T47D (cell line): ENCODE results near the gene PAH.
A peak's percentile ranks its signal among the peaks of the same experiment; 100 is the strongest.

ENCODE experiments used
- DNase-seq, 2 experiments: peaks; one replicate each; pipeline versions ENCODE4 v3.0.0 to v3.0.0-alpha.2; 2011 to 2012; ENCODE audit warnings: low read depth in 1 of 2, low spot score in 1 of 2
- JUND ChIP-seq: IDR thresholded peaks from 2 replicates; pipeline ENCODE4 v1.6.1; 2012; ENCODE audit warnings: low read depth
- in situ Hi-C: cut with HindIII; loops from 2 replicates; pipeline ENCODE4 v1.10.0; 2016; ENCODE audit warnings: low sequenced_read_pairs, low pct_unique_long_range_greater_than_20kb

The PAH gene

GRCh38 chr12:102957339-102958050 is 40.5 kb upstream of the PAH start, which contains the start of gene ASCL1:
Gene ASCL1, plus strand, starts transcription at chr12:102957674. Its CDS starts 571 bp downstream, at chr12:102958245.
- no peak for TF ChIP-seq JUND
- DNase-seq, result peak in 1 of 2 experiments; percentile 30
- in situ Hi-C loops, result no loop called here

- no peak for DNase-seq
- in situ Hi-C loops, result no loop called here
- TF ChIP-seq JUND, result no peak
These were observed 39.8 kb upstream of the PAH start for GRCh38 chr12:102956738-102957327.

- no peak for DNase-seq
- in situ Hi-C loops, result no loop called here
- TF ChIP-seq JUND, result no peak
These were observed 39.1 kb upstream of the PAH start for GRCh38 chr12:102955926-102956737.

GRCh38 chr12:102954134-102954533 is 37.1 kb upstream of the PAH start:
- in situ Hi-C loops, result no loop called here
- no peak for DNase-seq
- no peak for TF ChIP-seq JUND

GRCh38 chr12:102953221-102953620 is 36.2 kb upstream of the PAH start:
- TF ChIP-seq JUND, result no peak
- in situ Hi-C loops, result no loop called here
- no peak for DNase-seq

GRCh38 chr12:102951841-102952240 is 34.8 kb upstream of the PAH start:
- in situ Hi-C loops, result no loop called here

GRCh38 chr12:102950950-102951619 is 34.0 kb upstream of the PAH start:
- no peak for DNase-seq
- in situ Hi-C loops, result no loop called here
- no peak for TF ChIP-seq JUND

More at GRCh38 chr12:102951841-102952240, 34.8 kb upstream of the PAH start:
- no peak for TF ChIP-seq JUND
- no peak for DNase-seq

- DNase-seq, result peak in 1 of 2 experiments; percentile 64
- TF ChIP-seq JUND, result no peak
- in situ Hi-C loops, result no loop called here
These were observed 33.3 kb upstream of the PAH start for GRCh38 chr12:102950107-102950949.

GRCh38 chr12:102948941-102949352 is 31.9 kb upstream of the PAH start:
- in situ Hi-C loops, result no loop called here
- no peak for TF ChIP-seq JUND

GRCh38 chr12:102946042-102946441 is 29.0 kb upstream of the PAH start:
- TF ChIP-seq JUND, result no peak
- no peak for DNase-seq
- in situ Hi-C loops, result no loop called here

More at GRCh38 chr12:102948941-102949352, 31.9 kb upstream of the PAH start:
- peak in 1 of 2 experiments; percentile 52 for DNase-seq

GRCh38 chr12:102939670-102940222 is 22.7 kb upstream of the PAH start:
- peak in 1 of 2 experiments; percentile 49 for DNase-seq
- in situ Hi-C loops, result no loop called here
- no peak for TF ChIP-seq JUND

GRCh38 chr12:102939059-102939458 is 22.0 kb upstream of the PAH start:
- no peak for DNase-seq
- in situ Hi-C loops, result no loop called here
- TF ChIP-seq JUND, result no peak
